Measurements from ENCODE around the gene FGFR3.

FGFR3 gene

GRCh38 chr4:1802720-1803522, 9.8 kb downstream of the FGFR3 start:
- no peak for DNase-seq (ENCODE audit: low read depth in 3 of 3)

GRCh38 chr4:1803523-1804423, 10.7 kb downstream of the FGFR3 start:
- no peak for DNase-seq (ENCODE audit: low read depth in 3 of 3)

- no peak for DNase-seq (ENCODE audit: low read depth in 3 of 3)
These were observed 11.8 kb downstream of the FGFR3 start for GRCh38 chr4:1804638-1805492.

GRCh38 chr4:1805493-1806222, 12.6 kb downstream of the FGFR3 start:
- no peak for DNase-seq (ENCODE audit: low read depth in 3 of 3)

GRCh38 chr4:1806223-1806564, 13.1 kb downstream of the FGFR3 start:
- DNase-seq (ENCODE audit: low read depth in 3 of 3), result no peak

GRCh38 chr4:1806596-1807331, 13.7 kb downstream of the FGFR3 start:
- DNase-seq (ENCODE audit: low read depth in 3 of 3), result no peak

- DNase-seq (ENCODE audit: low read depth in 3 of 3), result no peak
These were observed 14.3 kb downstream of the FGFR3 start for GRCh38 chr4:1807332-1807777.

- no peak for DNase-seq (ENCODE audit: low read depth in 3 of 3)
These were observed 15.3 kb downstream of the FGFR3 start for GRCh38 chr4:1808396-1808795.

GRCh38 chr4:1808851-1809753, 16.0 kb downstream of the FGFR3 start:
- no peak for DNase-seq (ENCODE audit: low read depth in 3 of 3)

- DNase-seq (ENCODE audit: low read depth in 3 of 3), result peak; percentile 41 to 68 (median 62)
These were observed 16.8 kb downstream of the FGFR3 start for GRCh38 chr4:1809754-1810502.

- DNase-seq (ENCODE audit: low read depth in 3 of 3), result no peak
These were observed 17.7 kb downstream of the FGFR3 start for GRCh38 chr4:1810765-1811164.

GRCh38 chr4:1812720-1813119, 19.6 kb downstream of the FGFR3 start:
- no peak for DNase-seq (ENCODE audit: low read depth in 3 of 3)

GRCh38 chr4:1813231-1813630, 20.1 kb downstream of the FGFR3 start:
- DNase-seq (ENCODE audit: low read depth in 3 of 3), result no peak

GRCh38 chr4:1813915-1814314, 20.8 kb downstream of the FGFR3 start:
- no peak for DNase-seq (ENCODE audit: low read depth in 3 of 3)

GRCh38 chr4:1814453-1814852, 21.4 kb downstream of the FGFR3 start:
- no peak for DNase-seq (ENCODE audit: low read depth in 3 of 3)

- no peak for DNase-seq (ENCODE audit: low read depth in 3 of 3)
These were observed 22.3 kb downstream of the FGFR3 start for GRCh38 chr4:1815096-1815996.

GRCh38 chr4:1815997-1816860, 23.1 kb downstream of the FGFR3 start:
- DNase-seq (ENCODE audit: low read depth in 3 of 3), result no peak
